ENCODE results near the gene ZNF444.
"Not testable (repeated sequence)": the region's sequence is repeated elsewhere in the genome, so short reads cannot be mapped to it uniquely, and the experiment has no call there.

ZNF444 gene

GRCh38 chr19:56140583-56141416 lies at the start of gene ZNF444:
Gene ZNF444, plus strand, starts transcription at chr19:56141287. Its CDS starts 5,625 bp downstream, at chr19:56146912.
- DNase-seq (ENCODE audit: low read depth) = peak; percentile 97

- DNase-seq (ENCODE audit: low read depth) = no peak
Observed at GRCh38 chr19:56091751-56092546, 49.1 kb upstream of the ZNF444 start.

- no peak for DNase-seq (ENCODE audit: low read depth)
Observed at GRCh38 chr19:56092685-56093631, 48.1 kb upstream of the ZNF444 start.

DNA sequence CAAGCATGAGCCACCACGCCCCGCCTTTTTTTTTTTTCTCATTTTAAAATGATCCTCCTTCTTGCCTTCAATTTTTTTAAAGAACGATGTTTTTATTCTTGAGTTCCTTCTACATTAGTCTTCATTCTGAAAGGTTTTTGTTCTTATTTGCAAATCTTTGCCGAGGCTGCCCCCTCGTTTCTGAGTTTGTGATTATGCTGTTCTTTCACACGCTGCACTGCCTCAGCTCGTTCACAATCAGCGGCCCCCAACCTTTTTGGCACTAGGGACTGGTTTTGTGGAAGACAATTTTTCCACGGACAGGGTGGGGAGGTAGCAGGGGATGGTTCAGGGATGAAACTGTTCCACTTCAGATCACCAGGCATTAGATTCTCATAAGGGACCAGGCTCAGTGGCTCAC lies 46.6 kb upstream of the ZNF444 start:
- no peak for DNase-seq (ENCODE audit: low read depth)

GRCh38 chr19:56096665-56097064 lies 44.4 kb upstream of the ZNF444 start:
- DNase-seq (ENCODE audit: low read depth) = no peak

DNA sequence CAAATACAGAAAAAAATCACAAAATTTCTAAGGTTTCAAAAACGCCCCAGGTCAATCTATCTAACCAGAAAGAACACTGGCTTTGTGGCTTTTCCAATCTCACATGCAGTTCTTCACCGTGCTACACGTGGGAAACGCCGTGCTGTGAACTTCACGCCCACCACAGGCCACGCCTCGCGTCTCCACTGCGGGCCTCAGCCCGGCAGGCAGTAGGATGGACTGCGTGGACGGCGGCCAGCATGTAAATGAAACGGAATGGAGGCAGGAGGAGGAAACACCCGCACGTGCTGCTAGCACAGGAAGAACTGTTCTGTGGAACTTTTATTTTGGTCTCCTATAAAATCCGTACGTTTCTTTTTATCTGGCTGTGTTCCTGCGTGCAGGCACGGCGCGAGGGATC lies 43.8 kb upstream of the ZNF444 start:
- DNase-seq (ENCODE audit: low read depth) = no peak

- DNase-seq (ENCODE audit: low read depth) = no peak
Observed at GRCh38 chr19:56097776-56098175, 43.3 kb upstream of the ZNF444 start.

- not testable (repeated sequence) for DNase-seq (ENCODE audit: low read depth)
Observed at GRCh38 chr19:56098237-56098636, 42.9 kb upstream of the ZNF444 start.

- DNase-seq (ENCODE audit: low read depth) = no peak
Observed at GRCh38 chr19:56098731-56099568, 42.1 kb upstream of the ZNF444 start.

- DNase-seq (ENCODE audit: low read depth) = no peak
Observed at GRCh38 chr19:56099638-56100539, 41.2 kb upstream of the ZNF444 start.

GRCh38 chr19:56101095-56101494 lies 40.0 kb upstream of the ZNF444 start:
- DNase-seq (ENCODE audit: low read depth) = no peak

GRCh38 chr19:56101746-56102535 lies 39.1 kb upstream of the ZNF444 start:
- no peak for DNase-seq (ENCODE audit: low read depth)

GRCh38 chr19:56103027-56103614 lies 38.0 kb upstream of the ZNF444 start:
- no peak for DNase-seq (ENCODE audit: low read depth)

GRCh38 chr19:56104423-56104822 lies 36.7 kb upstream of the ZNF444 start:
- no peak for DNase-seq (ENCODE audit: low read depth)

DNA sequence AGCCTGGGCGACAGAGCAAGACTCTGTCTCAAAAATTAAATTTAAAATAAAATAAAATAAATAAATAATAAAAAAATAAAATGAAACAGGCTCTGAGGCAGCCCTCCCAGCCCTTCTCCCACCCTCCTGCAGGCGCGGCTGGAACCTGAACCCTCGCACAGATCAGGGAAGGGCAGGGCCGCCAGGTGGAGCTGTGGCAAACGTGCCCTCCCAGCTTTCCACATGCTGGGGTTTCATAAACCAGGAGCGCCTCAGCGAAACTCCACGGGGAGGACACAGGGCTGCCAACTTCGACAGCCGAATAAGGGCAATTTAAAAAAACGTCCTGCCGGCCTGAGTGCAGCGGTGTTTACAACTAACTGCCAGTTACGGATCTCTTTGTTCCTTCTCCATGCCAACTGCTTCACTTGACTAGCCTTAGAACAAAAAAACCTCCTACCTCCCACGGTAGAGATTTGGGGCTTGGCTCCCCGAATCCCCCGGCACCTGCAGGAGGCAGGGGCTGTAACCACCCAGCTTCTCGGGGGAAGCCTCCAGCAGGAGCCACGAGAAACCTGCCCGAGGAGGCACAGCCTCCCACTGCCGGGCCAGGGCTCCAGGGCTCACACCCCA lies 35.9 kb upstream of the ZNF444 start:
- DNase-seq (ENCODE audit: low read depth) = no peak

- DNase-seq (ENCODE audit: low read depth) = not testable (repeated sequence)
Observed at GRCh38 chr19:56105831-56106396, 35.2 kb upstream of the ZNF444 start.

DNA sequence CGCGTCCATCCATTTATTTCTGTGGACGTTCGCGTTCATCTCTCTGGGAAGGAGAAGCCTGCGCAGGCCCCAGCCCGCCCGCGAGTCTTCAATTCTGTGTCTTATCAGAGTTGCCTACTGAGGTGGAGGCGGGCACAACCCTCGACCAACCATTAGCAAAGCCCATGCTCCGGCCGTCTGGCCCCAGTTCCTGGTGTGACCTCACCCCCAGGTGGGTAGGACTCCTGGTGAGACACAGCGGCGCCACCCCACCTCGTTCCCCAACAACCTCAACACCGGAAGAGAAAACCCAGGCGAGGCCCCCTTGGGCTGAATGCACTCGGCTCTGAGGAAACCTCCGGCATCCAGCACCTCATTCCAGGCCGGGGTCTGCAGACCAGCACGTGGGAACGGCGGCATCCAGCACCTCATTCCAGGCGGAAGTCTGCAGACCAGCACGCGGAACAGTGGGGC lies 34.7 kb upstream of the ZNF444 start:
- DNase-seq (ENCODE audit: low read depth) = no peak

DNA sequence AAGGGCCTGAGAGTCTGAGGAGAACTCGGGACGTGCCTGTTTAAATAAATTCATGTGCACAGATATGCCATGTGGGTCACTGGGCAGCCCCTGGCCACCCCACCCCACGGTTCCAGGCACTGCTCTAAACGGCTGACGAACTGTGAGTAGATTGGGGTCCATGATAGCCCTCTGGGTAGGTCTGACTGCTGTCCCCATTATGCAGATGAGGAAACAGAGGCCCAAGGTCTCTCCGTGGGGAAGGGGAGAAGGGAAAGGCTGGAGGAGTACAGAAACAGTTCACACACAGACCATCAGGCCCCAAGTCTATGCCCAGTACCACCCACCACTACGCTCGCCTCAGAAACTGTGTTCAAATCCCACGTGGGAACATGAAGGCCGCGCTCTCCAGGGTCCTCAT lies 34.1 kb upstream of the ZNF444 start:
- DNase-seq (ENCODE audit: low read depth) = no peak
